GM21529 (cell line): ENCODE data around the gene LY6G6D.

Source experiments
- ATAC-seq: cut with Tn5 transposase; IDR thresholded peaks from one replicate; pipeline ENCODE4 v1.9.1; 2021; ENCODE audit not compliant: unreplicated experiment

The LY6G6D gene

GRCh38 chr6:31715022-31715958 is at the start of gene LY6G6D:
TSS of gene LY6G6D (plus strand) at chr6:31715348. CDS start at chr6:31715356, 8 bp downstream.
- ATAC-seq, result no peak

- ATAC-seq, result peak; percentile 66
Measured at GRCh38 chr6:31665501-31666336, 49.4 kb upstream of the LY6G6D start, which contains the start of gene CSNK2B. TSS of gene CSNK2B (plus strand) at chr6:31666080. CDS start at chr6:31666832, 752 bp downstream.

GRCh38 chr6:31666337-31666965 is 48.7 kb upstream of the LY6G6D start:
- ATAC-seq, result no peak

- ATAC-seq, result no peak
Measured at GRCh38 chr6:31669676-31670075, 45.5 kb upstream of the LY6G6D start, which contains the start of gene LY6G5B. TSS of gene LY6G5B (plus strand) at chr6:31669976. CDS start at chr6:31670951, 975 bp downstream.

- no peak for ATAC-seq
Measured at GRCh38 chr6:31676322-31676903, 38.7 kb upstream of the LY6G6D start.

GRCh38 chr6:31676904-31677303 is 38.2 kb upstream of the LY6G6D start:
- ATAC-seq, result no peak

GRCh38 chr6:31677955-31678354 is 37.2 kb upstream of the LY6G6D start:
- no peak for ATAC-seq

- no peak for ATAC-seq
Measured at GRCh38 chr6:31680226-31681134, 34.7 kb upstream of the LY6G6D start, which contains the start of gene LY6G5C. TSS of gene LY6G5C (minus strand) at chr6:31681067. CDS start at chr6:31680373, 694 bp downstream.

GRCh38 chr6:31681135-31681671 is 33.9 kb upstream of the LY6G6D start:
- ATAC-seq, result no peak

GRCh38 chr6:31683591-31683990 is 31.6 kb upstream of the LY6G6D start:
- ATAC-seq, result no peak

- ATAC-seq, result no peak
Measured at GRCh38 chr6:31686483-31686882, 28.7 kb upstream of the LY6G6D start.

GRCh38 chr6:31687321-31687720 is 27.8 kb upstream of the LY6G6D start:
- no peak for ATAC-seq

GRCh38 chr6:31687860-31688693 is 27.1 kb upstream of the LY6G6D start:
- ATAC-seq, result no peak

GRCh38 chr6:31689249-31690110 is 25.7 kb upstream of the LY6G6D start:
- no peak for ATAC-seq

- ATAC-seq, result no peak
Measured at GRCh38 chr6:31690231-31691077, 24.7 kb upstream of the LY6G6D start.

GRCh38 chr6:31691078-31691463 is 24.1 kb upstream of the LY6G6D start:
- ATAC-seq, result no peak
